Kidney (tissue), 14 donors: ENCODE measurements around the gene SCUBE3. TPM values are rescaled to one million over a fixed set of nuclear protein-coding genes. Genes with fewer than 3 reads are reported as not detected.

Source experiments
- DNase-seq, 5 donors: peaks; one replicate each; pipeline ENCODE4 v3.0.0-alpha.2; 2013 to 2020
- FAIRE-seq: peaks from 2 replicates; lab custom pipeline; 2012; peaks lifted over from hg19 to GRCh38; lab: Jason Lieb, UNC
- H3K27ac ChIP-seq, 2 donors: one replicate each; pipeline ENCODE4 v1.7.0; 2013; ENCODE audit warnings: low read depth in 2 of 2, low read length in 2 of 2, inconsistent platforms in 1 of 2
- H3K27me3 ChIP-seq: one replicate; pipeline ENCODE4 v1.7.1; 2013; ENCODE audit warnings: low read length, inconsistent platforms; ENCODE audit not compliant: control insufficient read depth, insufficient read depth
- H3K36me3 ChIP-seq, 3 donors: one replicate each; pipeline versions ENCODE4 v1.7.0 to v1.7.1; 2013; ENCODE audit warnings: low read length in 3 of 3, control low read depth in 1 of 3, inconsistent platforms in 1 of 3; ENCODE audit not compliant: insufficient read depth in 3 of 3, control insufficient read depth in 2 of 3
- H3K4me1 ChIP-seq, 3 donors: one replicate each; pipeline versions ENCODE4 v1.7.0 to v1.7.1; 2013; ENCODE audit warnings: low read length in 3 of 3, inconsistent platforms in 1 of 3, low read depth in 1 of 3; ENCODE audit not compliant: control insufficient read depth in 2 of 3, insufficient read depth in 2 of 3
- H3K4me3 ChIP-seq, 3 donors: one replicate each; pipeline versions ENCODE4 v1.7.0 to v1.8.1; 2013; ENCODE audit warnings: low read length in 3 of 3, control low read depth in 1 of 3, inconsistent platforms in 1 of 3
- H3K9ac ChIP-seq, 3 donors: one replicate each; pipeline versions ENCODE4 v1.7.0 to v1.7.1; 2013; ENCODE audit warnings: low read length in 3 of 3, control low read depth in 1 of 3, inconsistent platforms in 1 of 3
- H3K9me3 ChIP-seq, 3 donors: one replicate each; pipeline versions ENCODE4 v1.7.0 to v1.7.1; 2013; ENCODE audit warnings: low read length in 3 of 3, control low read depth in 1 of 3, inconsistent platforms in 1 of 3; ENCODE audit not compliant: control insufficient read depth in 2 of 3, insufficient read depth in 1 of 3
- CTCF ChIP-seq: IDR thresholded peaks from 3 replicates; pipeline ENCODE4 v1.5.1; 2012; ENCODE audit warnings: mild to moderate bottlenecking, moderate library complexity, borderline replicate concordance; ENCODE audit not compliant: insufficient read depth; ENCODE audit errors: extremely low read depth
- intact Hi-C: fragments of 100-400 bp; cut with DNase I; formaldehyde crosslinking; loops from one replicate; pipeline ENCODE4 v1.11.1; 2022
- polyA plus RNA-seq: library from polyadenylated mRNA; stranded (reverse); fragments of 350-450 nt; fragmentation: Illumina TruSeq; extraction: RNeasy Lipid Tissue Mini Kit (QIAGEN cat#74804); gene quantifications from one replicate; pipeline ENCODE4 v1.2.3, GENCODE V29; 2014; ENCODE audit warnings: low read depth, low replicate concordance; ENCODE audit not compliant: insufficient read depth
- total RNA-seq: library from RNA; stranded (reverse); fragmentation: NEBNext Ultra II Directional; extraction: Animal tissue kit (Norgen Biotek cat#: 25700); gene quantifications from one replicate; pipeline ENCODE4 v1.2.1, GENCODE V29; 2021
- donor health status: control.
- donor health status: control.
- donor health status: control.
- donor health status: control.
- donor health status: control.
- donor health status: DM: yes; HTN: yes; CAD: no.
- donor health status: Normal renal cell carcinoma (clear cell type).

Gene SCUBE3
- total and polyA plus RNA-seq, 2 donors from 2014 or later = 2.5 to 4.5 TPM

GRCh38 chr6:35275744-35276260, 62.0 kb downstream of the SCUBE3 start:
- Histone ChIP-seq H3K27ac (no peak overlapping the region), H3K9me3 (no peaks in the 10 kb centered on the region), H3K36me3 (no peaks in the 10 kb centered on the region), H3K9ac (no peak overlapping the region), H3K4me1 (peaks cover 0 to 4% (median 0%) of the 10 kb centered on the region in 3 donors), H3K4me3 (no peak overlapping the region), H3K27me3 (no peaks in the 10 kb centered on the region)
- no peak for DNase-seq
- no peak for FAIRE-seq
- no peak for TF ChIP-seq CTCF
- intact Hi-C loops = no loop called here

- FAIRE-seq (no peak), DNase-seq (no peak)
- Histone ChIP-seq H3K4me3 (no peak overlapping the region), H3K4me1 (peaks cover 0 to 7% (median 0%) of the 10 kb centered on the region in 3 donors), H3K9me3 (no peaks in the 10 kb centered on the region), H3K27ac (no peak overlapping the region), H3K27me3 (no peaks in the 10 kb centered on the region), H3K36me3 (peaks cover 4 to 17% (median 10%) of the 10 kb centered on the region in 3 donors), H3K9ac (no peak overlapping the region)
- TF ChIP-seq CTCF = no peak
- intact Hi-C loops = no loop called here
Observed at GRCh38 chr6:35278708-35279107, 65.0 kb downstream of the SCUBE3 start.

DNA sequence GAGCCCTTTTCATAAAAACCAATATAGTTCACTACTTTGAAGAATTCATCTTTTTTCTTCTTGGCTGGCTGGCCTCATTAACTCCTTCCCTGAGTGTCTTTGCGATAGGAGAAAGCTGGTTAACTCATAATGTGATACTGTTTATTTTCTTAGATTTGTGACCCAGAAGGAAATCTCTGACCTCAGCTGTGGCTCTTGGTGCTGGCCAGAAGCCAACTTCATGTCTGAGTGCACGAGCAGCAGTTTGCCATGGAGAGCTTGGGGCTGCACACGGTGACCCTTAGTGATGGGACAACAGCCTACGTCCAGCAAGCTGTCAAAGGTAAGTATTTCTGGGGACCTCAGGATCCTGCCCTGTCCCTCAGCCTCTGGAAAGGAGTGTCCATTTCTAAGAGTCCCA, 67.1 kb downstream of the SCUBE3 start:
- no peak for TF ChIP-seq CTCF

DNA sequence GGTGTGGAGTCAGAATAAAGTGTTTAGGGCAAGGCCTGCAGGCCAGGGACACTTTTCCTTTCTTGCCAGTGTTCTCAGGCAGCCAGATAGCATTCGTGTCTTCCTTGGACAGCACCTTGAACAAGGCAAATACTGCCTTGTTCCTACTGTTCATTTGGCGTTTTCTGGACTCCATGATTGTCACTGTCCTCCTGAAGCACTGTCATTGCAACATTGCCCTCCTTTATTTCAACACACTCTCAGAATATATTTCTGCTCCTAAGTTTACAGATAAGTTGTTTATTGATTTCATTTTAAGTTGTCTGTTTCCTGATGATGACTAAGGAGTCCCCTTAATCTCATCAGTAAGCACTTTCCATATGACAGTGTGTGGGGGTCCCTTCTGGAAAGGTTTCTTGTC, 68.7 kb downstream of the SCUBE3 start:
- intact Hi-C loops = no loop called here
- DNase-seq (no peak), FAIRE-seq (no peak)
- Histone ChIP-seq H3K4me3 (no peak overlapping the region), H3K36me3 (peaks cover 4 to 40% (median 26%) of the 10 kb centered on the region in 3 donors), H3K27me3 (no peaks in the 10 kb centered on the region), H3K4me1 (peaks cover 0 to 7% (median 0%) of the 10 kb centered on the region in 3 donors), H3K9me3 (no peaks in the 10 kb centered on the region), H3K9ac (no peak overlapping the region), H3K27ac (no peak overlapping the region)
- TF ChIP-seq CTCF = no peak

More for the DNA sequence above, 67.1 kb downstream of the SCUBE3 start:
- Histone ChIP-seq H3K9ac (no peak overlapping the region), H3K9me3 (no peaks in the 10 kb centered on the region), H3K4me1 (peaks cover 0 to 7% (median 0%) of the 10 kb centered on the region in 3 donors), H3K27me3 (no peaks in the 10 kb centered on the region), H3K27ac (no peak overlapping the region), H3K36me3 (peaks cover 4 to 25% (median 13%) of the 10 kb centered on the region in 3 donors), H3K4me3 (no peak overlapping the region)
- intact Hi-C loops = no loop called here
- FAIRE-seq (no peak), DNase-seq (peak in 3 of 5 donors; percentile 54 to 74 (median 71))
